Amygdala (tissue), 56 donors: ENCODE measurements around the gene MCEE.
"Not testable (repeated sequence)": the region's sequence is repeated elsewhere in the genome, so short reads cannot be mapped to it uniquely, and the experiment has no call there.

Experiments used
- DNase-seq, 56 donors: peaks; one replicate each; lab custom pipeline; 2025; lab: John Stamatoyannopoulos, UW

The MCEE gene

DNA sequence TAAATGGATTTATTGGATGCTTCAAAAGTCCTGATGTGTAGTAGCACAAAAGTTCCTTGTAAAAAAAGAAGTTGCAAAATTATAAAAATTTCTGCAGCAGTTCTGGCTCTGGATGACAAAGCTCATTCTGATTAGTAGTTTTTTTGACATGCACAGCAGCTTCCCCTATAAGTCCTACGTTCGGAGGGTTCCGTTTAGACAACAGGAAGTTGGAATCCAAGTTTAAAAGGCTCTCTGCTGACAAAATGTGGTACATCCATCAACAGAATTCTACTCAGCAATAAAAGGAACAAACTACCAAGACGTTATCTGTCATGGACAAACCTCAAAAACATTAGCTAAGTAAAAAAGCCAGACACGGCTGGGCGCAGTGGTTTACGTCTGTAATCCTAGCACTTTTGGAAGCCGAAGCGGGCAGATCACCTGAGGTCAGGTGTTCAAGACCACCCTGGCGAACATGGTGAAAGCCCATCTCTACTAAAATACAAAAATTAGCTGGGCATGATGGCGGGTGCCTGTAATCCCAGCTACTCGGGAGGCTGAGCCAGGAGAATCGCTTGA, 46.2 kb downstream of the MCEE start:
- DNase-seq, result not testable (repeated sequence)

DNA sequence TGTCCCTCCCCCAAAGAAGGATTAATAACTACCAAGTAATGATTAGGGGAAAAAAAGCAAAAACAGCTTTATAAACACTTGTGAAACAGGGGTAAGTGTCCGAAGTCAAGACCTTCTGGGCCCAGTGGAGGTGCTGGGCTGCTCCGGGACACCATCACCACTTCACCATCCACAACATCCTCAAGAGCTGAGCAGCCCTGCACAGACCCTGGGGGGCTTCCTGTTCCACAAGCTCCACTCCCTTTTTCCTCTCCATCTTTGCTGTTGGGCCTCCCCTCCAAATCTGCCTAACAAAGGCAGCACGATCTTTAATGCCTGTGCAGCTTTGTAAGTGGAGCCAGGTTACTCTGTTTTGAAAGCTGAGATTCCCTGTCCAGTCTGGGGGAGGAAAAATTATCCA, 46.7 kb downstream of the MCEE start:
- DNase-seq, result not testable (repeated sequence)

DNA sequence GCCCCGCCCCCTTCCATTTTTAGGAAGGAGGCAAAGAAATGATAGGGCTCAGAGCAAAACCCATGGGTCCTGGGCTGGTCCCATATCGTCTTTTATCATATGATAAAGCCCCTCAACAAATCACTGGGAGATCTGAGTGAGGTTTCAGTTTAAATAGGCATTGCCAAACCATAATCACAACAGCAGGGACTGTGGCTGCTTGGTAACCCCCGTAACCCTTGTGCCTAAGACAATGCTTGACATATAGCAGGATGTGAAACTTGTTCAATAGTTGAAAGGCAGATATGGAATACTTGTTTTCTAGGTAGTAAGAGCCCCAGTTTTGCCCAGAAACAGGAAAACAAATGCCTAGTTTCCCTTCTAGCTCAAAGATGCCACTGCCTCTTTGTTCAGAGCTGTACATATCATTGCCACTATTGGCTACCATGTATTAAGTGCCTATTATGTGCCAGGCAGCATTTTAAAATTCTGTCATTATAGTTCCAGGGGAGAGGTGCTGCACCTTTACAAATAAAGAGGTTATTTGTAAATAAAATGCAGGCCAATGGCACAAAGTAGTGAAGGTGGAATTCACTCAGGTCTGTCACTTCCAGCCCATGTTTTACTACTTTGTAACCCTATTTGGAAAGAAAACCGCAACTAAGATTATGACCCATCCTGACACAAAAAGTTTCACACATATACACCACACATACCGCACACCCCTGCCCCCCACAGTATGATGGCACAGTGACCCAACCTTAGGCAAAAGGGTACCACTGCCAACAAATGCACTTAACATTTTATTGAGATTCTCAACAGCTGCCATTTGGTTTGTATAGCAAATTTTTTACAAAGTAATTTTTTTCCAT, 47.4 kb downstream of the MCEE start:
- no peak for DNase-seq

DNA sequence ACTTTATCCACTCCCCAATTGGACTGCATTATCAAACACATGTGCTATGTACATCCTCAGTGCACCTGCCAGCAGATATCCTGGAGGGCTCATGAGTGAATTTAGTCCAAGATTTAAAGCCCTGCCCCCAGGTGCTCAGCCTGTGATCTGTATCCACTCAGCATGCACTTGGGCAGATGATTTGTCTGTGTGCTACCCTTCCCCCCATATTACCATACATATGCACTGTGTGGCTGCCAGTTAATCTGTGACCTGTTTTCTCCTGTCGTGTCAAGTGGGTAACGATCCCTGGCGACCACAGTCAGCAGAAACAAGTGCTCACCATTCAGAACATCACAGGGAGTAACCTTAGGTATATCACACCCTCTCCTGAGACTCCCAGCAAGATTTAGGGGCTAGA, 51.4 kb downstream of the MCEE start:
- DNase-seq, result no peak

DNA sequence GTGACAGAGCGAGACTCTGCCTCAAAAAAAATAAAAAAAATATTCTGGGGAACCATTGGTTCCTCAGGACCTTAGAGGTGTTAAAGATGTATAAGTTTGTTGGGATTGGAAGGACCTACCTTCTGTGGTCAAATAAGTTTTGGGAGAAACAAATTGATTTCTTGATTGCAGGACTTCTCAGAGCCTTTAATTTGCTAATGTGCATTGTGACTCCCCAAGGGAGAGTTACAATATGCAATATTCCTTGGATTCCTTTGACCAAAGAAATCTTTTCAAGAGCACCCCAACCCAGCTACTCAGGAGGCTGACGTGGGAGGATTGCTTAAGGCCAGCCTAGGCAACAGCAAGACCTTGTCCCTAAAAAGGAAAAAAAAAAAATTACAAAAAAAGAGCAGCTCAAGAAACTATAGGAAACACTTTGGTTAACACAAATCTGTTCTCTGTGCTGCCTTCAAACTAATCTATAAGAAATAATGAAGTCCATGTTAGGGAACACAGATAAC, 55.1 kb downstream of the MCEE start:
- DNase-seq, result no peak

DNA sequence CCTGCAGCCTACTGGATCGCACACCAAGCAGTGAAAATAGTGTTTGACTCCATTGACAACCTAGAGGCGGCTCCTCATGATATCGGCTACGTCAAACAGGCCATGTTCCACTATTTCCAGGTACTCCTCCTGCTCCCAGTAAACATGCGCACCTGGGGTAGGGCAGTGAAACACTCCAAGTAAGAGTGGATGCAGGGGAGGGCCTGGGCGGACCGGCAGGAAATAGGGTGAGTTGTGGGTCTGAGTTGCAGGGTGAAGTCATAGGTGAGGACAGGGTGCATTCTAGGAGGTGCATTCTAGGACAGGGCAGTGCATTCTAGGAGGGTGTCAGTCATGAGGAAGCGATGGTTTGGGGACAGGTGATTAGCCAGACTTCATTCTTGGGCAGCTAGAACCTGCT, 56.6 kb downstream of the MCEE start:
- no peak for DNase-seq

DNA sequence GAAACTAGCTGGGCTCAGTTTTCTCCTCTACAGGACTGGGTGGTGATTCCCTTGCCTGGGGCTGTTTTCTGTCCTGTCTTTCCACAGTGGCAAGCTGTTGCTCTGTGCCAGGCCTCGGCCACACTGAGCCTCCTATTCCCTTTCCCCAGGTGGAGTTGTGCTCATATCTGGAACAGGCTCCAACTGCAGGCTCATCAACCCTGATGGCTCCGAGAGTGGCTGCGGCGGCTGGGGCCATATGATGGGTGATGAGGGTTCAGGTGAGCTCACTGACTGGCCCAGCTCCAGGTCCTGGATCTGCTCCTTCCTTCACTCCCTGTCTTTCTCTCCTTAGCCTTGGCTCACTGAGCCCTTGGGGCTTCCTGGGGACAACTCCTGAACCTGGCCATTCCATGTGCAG, 57.5 kb downstream of the MCEE start:
- no peak for DNase-seq

DNA sequence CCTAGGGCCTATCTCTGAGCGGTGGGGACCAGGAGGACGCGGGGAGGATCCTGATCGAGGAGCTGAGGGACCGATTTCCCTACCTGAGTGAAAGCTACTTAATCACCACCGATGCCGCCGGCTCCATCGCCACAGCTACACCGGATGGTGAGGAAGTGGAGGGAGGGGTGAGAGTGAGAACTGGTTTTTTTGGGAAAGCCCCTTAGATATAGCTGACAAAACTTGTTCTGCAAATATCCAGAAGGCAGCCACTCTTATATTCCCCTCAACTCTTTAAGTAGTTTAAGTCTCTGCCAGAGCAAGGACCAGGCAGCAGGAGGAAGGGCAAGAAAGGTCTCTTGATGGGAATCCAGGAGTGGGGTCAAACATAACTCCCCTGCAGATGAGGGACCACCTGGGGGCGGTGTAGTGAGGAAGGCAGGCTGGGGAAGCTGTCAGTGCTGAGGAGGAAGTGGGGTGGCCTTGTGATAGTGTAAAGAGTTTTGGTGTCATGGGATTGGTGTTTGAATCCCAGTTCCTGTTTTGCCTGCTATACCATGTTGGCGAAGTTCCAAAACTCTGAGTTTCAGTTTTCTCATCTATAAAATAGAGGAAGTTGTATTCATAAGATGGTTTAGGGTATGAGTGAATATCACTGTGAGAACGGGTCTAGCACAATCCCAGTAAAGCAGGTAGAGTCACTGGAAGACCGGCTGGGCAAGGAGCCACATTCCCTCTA, 58.2 kb downstream of the MCEE start:
- DNase-seq, result peak in 5 of 56 donors; percentile 6 to 25 (median 11)

DNA sequence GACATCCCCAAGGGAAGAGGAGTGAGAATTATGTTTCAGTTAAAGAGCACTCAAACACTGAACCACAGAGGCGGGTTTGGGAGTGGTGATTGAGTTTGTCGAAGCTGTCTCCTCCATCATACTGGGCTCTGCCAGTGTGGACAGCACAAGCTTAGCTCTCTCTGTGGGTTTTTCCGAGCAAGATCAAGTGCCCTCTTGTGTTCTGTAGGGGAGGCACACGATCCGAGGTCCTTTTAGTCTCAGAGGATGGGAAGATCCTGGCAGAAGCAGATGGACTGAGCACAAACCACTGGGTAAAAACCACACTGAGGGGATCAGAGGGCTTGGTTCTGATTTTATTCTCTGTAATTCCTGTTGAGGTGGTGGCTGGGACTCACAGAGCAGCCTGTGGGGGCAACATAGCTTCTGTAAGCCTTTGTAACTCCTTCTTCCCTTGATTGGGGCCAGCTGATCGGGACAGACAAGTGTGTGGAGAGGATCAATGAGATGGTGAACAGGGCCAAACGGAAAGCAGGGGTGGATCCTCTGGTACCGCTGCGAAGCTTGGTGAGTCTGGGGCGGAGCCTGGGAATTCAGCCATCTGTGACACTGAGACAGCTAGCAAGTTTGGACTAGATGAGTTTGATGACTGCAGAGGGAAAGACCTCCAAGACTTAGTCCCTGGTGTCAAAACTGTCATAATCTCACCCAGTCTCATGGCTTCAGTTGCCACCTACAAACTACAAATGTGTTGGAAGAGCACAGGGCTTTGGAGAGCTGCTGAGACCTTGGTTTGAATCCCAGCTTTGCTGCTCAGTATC, 59.5 kb downstream of the MCEE start:
- peak in 10 of 56 donors; percentile 4 to 27 (median 8) for DNase-seq

DNA sequence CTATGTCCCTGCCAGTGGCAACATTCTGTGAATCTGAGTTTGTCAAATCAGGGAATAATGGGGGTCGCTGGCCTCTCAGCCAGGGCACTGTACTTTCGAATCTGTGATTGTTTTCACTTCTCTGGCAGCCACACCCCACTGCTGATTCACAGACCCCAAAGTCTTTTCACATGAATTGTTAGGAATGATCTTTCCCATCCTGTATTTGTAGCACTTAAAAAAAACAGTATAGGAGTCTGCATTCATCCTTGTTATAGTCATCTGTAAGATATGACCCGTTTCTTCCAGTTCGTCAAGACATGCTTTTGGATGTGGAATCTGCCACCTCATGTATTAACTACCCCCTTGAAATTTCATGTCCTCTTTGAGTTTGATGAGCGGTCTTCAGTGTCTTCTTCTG, 60.7 kb downstream of the MCEE start:
- no peak for DNase-seq

DNA sequence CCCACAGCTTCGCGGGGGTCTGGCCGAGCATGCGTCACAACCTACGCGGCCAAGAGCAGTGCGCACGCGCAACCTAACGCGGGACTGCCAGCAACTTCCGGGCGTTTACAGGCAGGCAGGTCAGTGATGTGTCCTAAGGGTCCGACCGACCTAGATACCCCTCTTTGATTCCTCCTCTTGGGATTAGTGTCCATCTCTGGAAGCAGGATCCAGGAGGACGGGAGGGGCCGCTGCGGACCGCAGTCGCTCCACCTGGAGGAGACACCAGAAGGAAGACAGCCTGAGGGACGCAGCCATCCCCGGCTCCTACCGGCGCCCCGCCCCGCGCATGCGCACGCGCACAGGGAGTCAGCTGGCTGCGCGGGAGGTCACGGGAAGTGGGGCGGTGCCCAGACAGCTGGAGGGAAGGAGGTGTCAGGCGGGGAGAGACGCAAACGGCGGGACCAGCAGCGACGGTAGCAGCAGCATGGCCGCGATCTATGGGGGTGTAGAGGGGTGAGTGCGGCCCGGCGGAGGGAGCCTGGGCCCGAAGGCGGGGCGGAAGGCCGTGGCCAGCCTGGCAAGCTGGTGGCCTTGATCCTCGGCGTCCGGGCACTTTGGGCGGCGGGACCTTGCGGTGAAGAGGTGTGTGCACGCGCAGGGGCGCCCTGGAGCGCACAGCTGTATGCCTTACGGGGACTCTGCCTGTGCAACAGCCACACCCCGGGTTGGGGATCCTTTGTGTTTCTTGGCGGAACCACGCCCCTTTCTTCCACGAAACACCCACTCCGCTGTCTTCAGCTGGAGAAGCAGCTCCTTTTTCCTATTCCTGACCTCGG, 61.6 kb downstream of the MCEE start, which contains the start of gene NAGK:
TSS of gene NAGK (plus strand) at position 431 of the 818 bp plus-strand sequence. CDS start at position 467, 36 bp downstream.
- DNase-seq, result peak; percentile 71 to 100 (median 97)

DNA sequence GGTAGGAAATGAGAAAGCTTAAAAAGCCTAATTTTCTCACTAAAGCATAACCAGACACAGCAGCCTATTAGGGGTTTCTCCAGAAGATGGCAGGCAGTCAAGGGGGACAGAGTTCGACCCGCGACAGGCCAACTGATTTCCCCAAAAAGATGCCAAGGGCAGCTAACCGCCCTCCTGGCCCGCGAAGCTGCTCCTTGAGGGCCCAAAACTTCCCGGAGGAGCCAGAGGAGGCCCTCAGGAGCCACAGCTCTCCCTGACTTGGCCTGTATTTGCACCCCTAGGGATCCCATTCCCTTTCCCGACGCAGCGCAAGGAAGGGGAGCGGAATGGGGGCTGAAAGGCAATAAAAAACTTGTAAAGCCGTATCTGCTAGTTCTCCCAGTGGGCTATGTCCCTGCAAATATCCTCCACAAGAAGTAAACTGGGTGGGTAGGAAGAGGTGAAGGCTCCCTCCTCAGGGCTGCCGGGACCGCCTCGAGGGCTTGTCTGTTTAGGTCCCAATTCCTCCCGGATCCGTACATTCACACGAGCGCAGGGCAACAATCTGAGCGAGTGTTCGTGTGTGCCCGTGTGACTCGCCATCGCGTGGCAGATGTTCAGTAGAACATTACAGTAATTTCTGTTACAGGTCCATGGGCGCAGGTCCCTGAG, 62.3 kb downstream of the MCEE start:
- peak in 8 of 56 donors; percentile 39 to 80 (median 54) for DNase-seq

DNA sequence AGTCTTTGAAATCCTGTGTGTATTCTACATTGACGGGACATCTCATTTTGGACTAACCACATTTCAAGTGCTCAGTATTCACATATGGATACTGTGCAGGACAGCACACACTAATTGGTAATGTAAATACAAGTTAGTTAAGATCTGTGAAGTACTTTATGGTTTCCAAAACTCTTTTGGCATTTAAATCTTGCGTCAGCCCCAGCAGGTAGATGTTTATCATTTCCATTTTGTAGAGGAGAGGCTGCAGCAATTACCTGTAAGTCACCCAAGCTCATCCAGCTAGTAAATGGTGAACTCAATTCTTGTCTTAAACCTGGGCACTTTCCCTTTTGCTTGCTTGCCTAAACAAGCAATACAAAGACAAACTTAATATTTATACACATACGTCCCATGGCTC, 63.2 kb downstream of the MCEE start:
- no peak for DNase-seq

DNA sequence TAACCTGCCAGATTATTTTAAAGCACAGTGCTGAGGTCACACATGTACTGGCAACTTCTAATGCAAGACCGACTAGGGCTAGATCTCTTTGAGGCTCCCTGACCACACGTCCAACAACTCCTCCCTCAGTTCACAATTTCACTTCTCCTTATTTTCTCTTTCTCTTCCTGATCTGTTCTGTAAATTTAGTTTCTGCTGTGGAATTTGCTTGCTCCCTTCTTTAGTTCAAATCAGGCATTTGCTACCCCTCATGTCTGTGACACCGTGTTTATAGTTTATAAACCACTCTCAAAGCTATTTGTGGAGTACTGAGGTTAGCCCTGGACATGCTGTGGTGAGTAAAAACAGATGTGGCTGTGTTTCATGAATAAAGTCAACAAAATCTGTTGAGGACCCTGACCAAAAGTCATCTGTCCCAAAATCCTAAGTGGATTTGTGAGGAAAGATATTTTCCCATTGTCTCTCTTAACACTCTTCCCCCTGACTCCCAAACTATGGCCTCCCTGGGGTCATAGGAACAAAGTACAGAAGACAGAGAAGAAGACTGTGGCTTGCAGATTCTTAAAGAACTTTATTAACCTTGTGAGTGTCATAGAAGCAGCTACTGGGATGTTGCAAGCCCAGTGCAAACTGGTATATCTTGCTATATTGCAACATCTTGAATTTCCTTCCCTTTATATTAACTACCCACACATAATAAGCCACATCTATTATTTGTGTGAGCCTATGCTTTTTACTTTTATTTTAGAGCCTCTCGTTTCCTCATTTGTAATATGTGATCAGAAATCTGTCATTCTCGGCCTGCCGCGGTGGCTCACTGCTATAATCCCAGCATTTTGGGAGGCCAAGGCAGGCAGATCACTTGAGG, 65.0 kb downstream of the MCEE start:
- peak in 1 of 56 donors; percentile 33 for DNase-seq

DNA sequence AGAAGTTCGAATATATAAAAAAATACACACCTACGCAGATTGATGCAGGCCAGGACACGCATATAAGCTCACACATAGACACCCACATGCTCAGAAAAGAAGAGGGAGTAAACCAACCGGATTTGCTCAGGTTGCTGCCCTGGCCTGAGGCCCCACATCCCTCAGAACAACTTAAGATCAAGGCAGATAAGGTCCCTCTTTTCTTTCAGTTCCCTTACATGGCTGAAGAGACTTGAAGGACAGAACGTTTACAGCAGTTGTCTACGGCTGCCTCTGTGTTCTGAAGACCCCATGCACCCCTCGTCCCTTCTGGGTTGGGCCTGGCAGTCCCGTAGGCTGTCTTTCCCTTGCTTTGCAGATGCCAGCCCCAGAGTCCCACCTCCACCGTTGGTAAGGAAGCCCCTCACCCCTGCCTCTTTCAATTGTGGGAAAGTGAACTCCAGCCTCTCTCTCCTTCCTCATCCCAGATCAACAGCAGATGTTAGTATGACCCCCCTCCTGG, 65.9 kb downstream of the MCEE start:
- DNase-seq, result no peak

DNA sequence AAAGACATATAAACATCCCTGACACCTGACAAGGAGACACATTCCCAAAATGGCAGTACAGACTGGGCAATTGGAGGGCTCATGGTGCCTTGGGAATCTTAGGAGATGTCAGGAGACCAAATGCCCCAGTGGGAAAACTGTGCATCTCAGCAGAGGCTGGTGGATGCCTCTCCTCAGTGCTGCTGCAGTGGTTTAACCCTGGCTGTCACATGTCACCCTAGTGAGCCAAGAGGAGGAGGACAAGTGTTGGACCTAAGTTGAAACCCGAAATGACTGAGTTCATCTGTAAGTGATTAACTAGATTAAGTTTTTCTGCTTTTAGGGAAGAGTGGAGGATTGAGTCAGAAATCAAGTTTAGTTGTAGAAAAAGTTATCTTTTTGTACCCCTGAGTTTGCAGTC, 66.8 kb downstream of the MCEE start:
- DNase-seq, result no peak

DNA sequence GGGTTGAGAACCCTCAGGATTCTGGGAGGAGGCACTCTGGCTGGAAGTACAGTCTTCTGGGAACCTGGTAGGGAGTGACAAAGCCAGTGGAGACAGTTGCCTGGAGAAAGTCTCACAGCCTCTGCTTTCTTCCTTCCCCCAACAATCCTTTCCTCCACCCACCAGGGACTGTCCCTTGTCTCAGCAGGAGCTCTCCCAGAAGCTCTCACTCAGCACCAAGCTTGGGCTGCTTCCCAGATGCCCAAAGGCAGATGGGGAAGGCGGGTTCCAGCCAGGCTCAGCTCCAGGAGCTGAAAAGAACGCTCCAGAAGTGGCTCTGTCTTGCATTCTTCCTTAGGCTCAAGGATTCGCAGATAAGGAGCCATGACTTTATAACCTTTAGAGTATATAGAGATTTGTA, 69.2 kb downstream of the MCEE start:
- DNase-seq, result no peak

DNA sequence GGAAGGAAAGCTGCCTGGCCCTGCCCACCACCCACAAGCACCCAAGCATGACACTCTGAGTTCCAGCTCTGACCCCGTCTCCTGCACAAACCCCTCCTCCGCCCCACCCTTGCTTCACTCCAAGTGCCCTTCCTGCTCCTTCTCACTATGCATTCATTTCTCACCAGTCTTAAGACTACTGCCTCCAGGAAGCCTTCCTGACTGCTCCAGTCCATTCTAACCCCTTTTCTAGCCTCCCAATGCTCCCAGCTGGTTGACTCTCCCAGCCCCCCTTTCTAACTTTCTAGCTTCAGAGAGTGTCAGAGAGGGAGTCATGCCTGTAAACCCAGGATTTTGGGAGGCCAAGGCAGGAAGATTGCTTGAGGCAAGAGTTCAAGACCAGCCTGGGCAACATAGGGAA, 69.8 kb downstream of the MCEE start:
- DNase-seq, result no peak
